GM23338 (cell line): ENCODE data around the gene TMEM236.

ENCODE experiments used
- CTCF ChIP-seq, 2 experiments: fragments of 200-600 bp in 1 of 2; sonication (generic) in 1 of 2; conservative IDR thresholded peaks; 2 replicates each; pipeline versions ENCODE4 v1.5.1 to v1.6.1; 2016 to 2017; ENCODE audit warnings: antibody characterized with exemption in 2 of 2, low read depth in 2 of 2, mild to moderate bottlenecking in 2 of 2, moderate library complexity in 1 of 2
- ETS1 ChIP-seq: IDR thresholded peaks from 2 replicates; pipeline ENCODE4 v1.6.1; 2016; ENCODE audit warnings: antibody characterized with exemption
- EZH2 ChIP-seq: fragments of 200-600 bp; sonication (generic); IDR thresholded peaks from one replicate; pipeline ENCODE4 v1.8.0; 2017; ENCODE audit warnings: antibody characterized with exemption, mild to moderate bottlenecking, low read depth; ENCODE audit not compliant: unreplicated experiment
- EZH2phosphoT487 ChIP-seq: fragments of 200-600 bp; sonication (generic); IDR thresholded peaks from one replicate; pipeline ENCODE4 v1.8.1; 2018; ENCODE audit warnings: antibody characterized with exemption; ENCODE audit not compliant: unreplicated experiment
- POLR2AphosphoS5 ChIP-seq: IDR thresholded peaks from 2 replicates; pipeline ENCODE4 v1.6.1; 2016; ENCODE audit warnings: antibody characterized with exemption, low read depth
- REST ChIP-seq: IDR thresholded peaks from one replicate; pipeline ENCODE4 v1.6.1; 2018; ENCODE audit warnings: antibody characterized with exemption; ENCODE audit not compliant: unreplicated experiment
- ZNF114 ChIP-seq: fragments of 250-450 bp; sonication (Bioruptor Pico); IDR thresholded peaks from 2 replicates; pipeline ENCODE4 v1.5.0; 2020; ENCODE audit warnings: mild to moderate bottlenecking, moderate library complexity

DNA sequence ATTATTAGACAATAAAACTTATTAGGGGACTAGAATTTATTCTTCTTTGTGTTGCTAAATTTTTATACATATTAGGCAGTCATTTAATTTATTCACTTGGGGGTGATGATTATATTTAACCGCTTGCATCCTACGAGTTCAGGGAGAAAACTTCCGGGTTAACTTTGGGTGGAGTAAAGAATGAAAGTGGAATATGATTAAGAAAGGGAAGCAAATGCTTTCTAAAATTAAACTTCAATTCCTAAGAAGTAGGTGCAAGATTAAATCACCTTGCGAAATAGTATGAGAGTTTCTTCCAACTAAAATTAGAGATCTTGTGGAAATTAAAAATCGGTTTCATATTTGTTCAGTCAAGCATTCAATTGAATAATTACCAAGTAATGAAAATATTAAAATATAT lies 90.6 kb downstream of the TMEM236 start:
- TF ChIP-seq CTCF (conservative IDR thresholded peaks at IDR 0.05; ENCODE audit: low read depth in 2 of 2) (no peak), EZH2phosphoT487 (no peak), POLR2AphosphoS5 (no peak), ZNF114 (CRISPR knock-in tag) (no peak), REST (no peak), EZH2 (no peak), ETS1 (no peak)
